ENCODE data around the gene PRR5L. TPM values are rescaled to one million over a fixed set of nuclear protein-coding genes. Genes with fewer than 3 reads are reported as not detected.

PRR5L gene
- total and polyA plus RNA-seq, 12 donors = 1.7 to 10.2 (median 7.3) TPM

GRCh38 chr11:36438126-36438525, 142.0 kb downstream of the PRR5L start:
- Histone ChIP-seq H3K4me3 (no peak overlapping the region), H3K27me3 (no peaks in the 10 kb centered on the region), H3K36me3 (replicated peaks in 1 of 2) (no peaks in the 10 kb centered on the region), H3K4me1 (replicated peaks in 1 of 2) (peaks cover 5 to 14% of the 10 kb centered on the region in 2 donors), H3K9me3 (replicated peaks in 1 of 3) (no peaks in the 10 kb centered on the region), H3K27ac (no peak overlapping the region)
- intact Hi-C loops (cut with DNase I) = no loop called here
- WGBS, 4 donors = 94 to 96% (median 96%) methylated on average over 5 of the region's 5 CpGs
- DNase-seq = no peak
- TF ChIP-seq POLR2A (IDR thresholded peaks at IDR 0.05) (no peak), CTCF (IDR thresholded peaks at IDR 0.05) (no peak)

GRCh38 chr11:36441610-36442208, 145.6 kb downstream of the PRR5L start:
- 90 to 93% (median 92%) methylated on average over 2 of the region's 2 CpGs for WGBS, 4 donors
- no peaks in the 10 kb centered on the region for H3K4me1 ChIP-seq (replicated peaks in 1 of 2)
- no peaks in the 10 kb centered on the region for H3K27me3 ChIP-seq
- no peak overlapping the region for H3K4me3 ChIP-seq
- H3K27ac ChIP-seq = no peak overlapping the region
- TF ChIP-seq POLR2A (IDR thresholded peaks at IDR 0.05) = no peak
- TF ChIP-seq CTCF (IDR thresholded peaks at IDR 0.05) = no peak
- intact Hi-C loops (cut with DNase I) = no loop called here
- H3K9me3 ChIP-seq (replicated peaks in 1 of 3) = no peaks in the 10 kb centered on the region
- no peaks in the 10 kb centered on the region for H3K36me3 ChIP-seq (replicated peaks in 1 of 2)
- DNase-seq = no peak

GRCh38 chr11:36443661-36444060, 147.6 kb downstream of the PRR5L start:
- Histone ChIP-seq H3K4me1 (replicated peaks in 1 of 2) (no peaks in the 10 kb centered on the region), H3K36me3 (replicated peaks in 1 of 2) (no peaks in the 10 kb centered on the region), H3K27ac (no peak overlapping the region), H3K9me3 (replicated peaks in 1 of 3) (no peaks in the 10 kb centered on the region), H3K4me3 (no peak overlapping the region), H3K27me3 (no peaks in the 10 kb centered on the region)
- no peak for TF ChIP-seq POLR2A (IDR thresholded peaks at IDR 0.05)
- DNase-seq = no peak
- WGBS, 4 donors = 79 to 84% (median 82%) methylated on average over 2 of the region's 2 CpGs
- intact Hi-C loops (cut with DNase I) = no loop called here

- DNase-seq = peak in 1 of 7 donors; percentile 27
- intact Hi-C loops (cut with DNase I) = no loop called here
- Histone ChIP-seq H3K27ac (no peak overlapping the region), H3K36me3 (replicated peaks in 1 of 2) (no peaks in the 10 kb centered on the region), H3K27me3 (no peaks in the 10 kb centered on the region), H3K4me1 (replicated peaks in 1 of 2) (peaks cover 7 to 10% of the 10 kb centered on the region in 2 donors), H3K9me3 (replicated peaks in 1 of 3) (no peaks in the 10 kb centered on the region), H3K4me3 (no peak overlapping the region)
- 89 to 96% (median 95%) methylated on average over 7 of the region's 7 CpGs for WGBS, 4 donors
- TF ChIP-seq POLR2A (IDR thresholded peaks at IDR 0.05) = no peak
- TF ChIP-seq CTCF (IDR thresholded peaks at IDR 0.05) = no peak
Observed at GRCh38 chr11:36446135-36446534, 150.0 kb downstream of the PRR5L start.

- H3K4me3 ChIP-seq = no peak overlapping the region
- H3K27me3 ChIP-seq = no peaks in the 10 kb centered on the region
- no peak for TF ChIP-seq POLR2A (IDR thresholded peaks at IDR 0.05)
- no peak for TF ChIP-seq CTCF (IDR thresholded peaks at IDR 0.05)
- peaks cover 7 to 10% of the 10 kb centered on the region in 2 donors for H3K4me1 ChIP-seq (replicated peaks in 1 of 2)
- H3K9me3 ChIP-seq (replicated peaks in 1 of 3) = no peaks in the 10 kb centered on the region
- WGBS, 4 donors = 79 to 92% (median 83%) methylated on average over 2 of the region's 2 CpGs
- no peak overlapping the region for H3K27ac ChIP-seq
- intact Hi-C loops (cut with DNase I) = no loop called here
- no peaks in the 10 kb centered on the region for H3K36me3 ChIP-seq (replicated peaks in 1 of 2)
- DNase-seq = peak in 1 of 7 donors; percentile 31
Observed at GRCh38 chr11:36447514-36447913, 151.4 kb downstream of the PRR5L start.
